HEK293 (cell line): ENCODE measurements around the gene IGF2R.

Experiments used
- ZNF184 ChIP-seq: fragments of 450-650 bp; IDR thresholded peaks from 2 replicates; pipeline ENCODE4 v1.5.1; 2018; ENCODE audit warnings: missing biosample characterization, mild to moderate bottlenecking, missing genetic modification characterization
- ZNF600 ChIP-seq: fragments of 450-650 bp; formaldehyde crosslinking; IDR thresholded peaks from 2 replicates; pipeline ENCODE4 v1.5.1; 2016; ENCODE audit warnings: missing biosample characterization, missing genetic modification characterization
- TF ChIP-seq, protein P1 (sequence below): fragments of 450-650 bp; formaldehyde crosslinking; IDR thresholded peaks from 2 replicates; pipeline ENCODE4 v1.5.1; 2016; ENCODE audit warnings: missing biosample characterization, missing genetic modification characterization
- TF ChIP-seq, protein P2 (sequence below): fragments of 450-650 bp; formaldehyde crosslinking; IDR thresholded peaks from 2 replicates; pipeline ENCODE4 v1.5.1; 2017; ENCODE audit warnings: missing biosample characterization, missing genetic modification characterization

DNA sequence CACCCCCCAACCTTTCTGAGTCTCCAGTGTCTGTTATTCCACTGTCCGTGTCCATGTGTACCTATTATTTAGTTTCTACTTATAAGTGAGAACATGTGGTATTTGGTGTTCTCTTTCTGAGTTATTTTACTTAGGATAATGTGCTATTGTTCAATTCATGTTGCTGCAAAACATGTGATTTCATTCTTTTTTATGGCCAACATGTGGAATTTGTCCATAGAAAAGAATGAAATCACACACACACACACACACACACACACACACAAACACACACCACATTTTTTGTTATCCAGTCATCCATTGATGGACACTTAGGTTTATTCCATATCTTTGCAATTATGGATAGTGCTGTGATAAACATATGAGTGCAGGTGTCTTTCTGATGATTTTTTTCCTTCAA lies 23.5 kb downstream of the IGF2R start:
- TF ChIP-seq ZNF184 (tag by site-specific recombination) (no peak), ZNF600 (tag by site-specific recombination) (no peak)
- TF ChIP-seq, protein P1, sequence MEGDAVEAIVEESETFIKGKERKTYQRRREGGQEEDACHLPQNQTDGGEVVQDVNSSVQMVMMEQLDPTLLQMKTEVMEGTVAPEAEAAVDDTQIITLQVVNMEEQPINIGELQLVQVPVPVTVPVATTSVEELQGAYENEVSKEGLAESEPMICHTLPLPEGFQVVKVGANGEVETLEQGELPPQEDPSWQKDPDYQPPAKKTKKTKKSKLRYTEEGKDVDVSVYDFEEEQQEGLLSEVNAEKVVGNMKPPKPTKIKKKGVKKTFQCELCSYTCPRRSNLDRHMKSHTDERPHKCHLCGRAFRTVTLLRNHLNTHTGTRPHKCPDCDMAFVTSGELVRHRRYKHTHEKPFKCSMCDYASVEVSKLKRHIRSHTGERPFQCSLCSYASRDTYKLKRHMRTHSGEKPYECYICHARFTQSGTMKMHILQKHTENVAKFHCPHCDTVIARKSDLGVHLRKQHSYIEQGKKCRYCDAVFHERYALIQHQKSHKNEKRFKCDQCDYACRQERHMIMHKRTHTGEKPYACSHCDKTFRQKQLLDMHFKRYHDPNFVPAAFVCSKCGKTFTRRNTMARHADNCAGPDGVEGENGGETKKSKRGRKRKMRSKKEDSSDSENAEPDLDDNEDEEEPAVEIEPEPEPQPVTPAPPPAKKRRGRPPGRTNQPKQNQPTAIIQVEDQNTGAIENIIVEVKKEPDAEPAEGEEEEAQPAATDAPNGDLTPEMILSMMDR (tag by site-specific recombination): no peak
- TF ChIP-seq, protein P2, sequence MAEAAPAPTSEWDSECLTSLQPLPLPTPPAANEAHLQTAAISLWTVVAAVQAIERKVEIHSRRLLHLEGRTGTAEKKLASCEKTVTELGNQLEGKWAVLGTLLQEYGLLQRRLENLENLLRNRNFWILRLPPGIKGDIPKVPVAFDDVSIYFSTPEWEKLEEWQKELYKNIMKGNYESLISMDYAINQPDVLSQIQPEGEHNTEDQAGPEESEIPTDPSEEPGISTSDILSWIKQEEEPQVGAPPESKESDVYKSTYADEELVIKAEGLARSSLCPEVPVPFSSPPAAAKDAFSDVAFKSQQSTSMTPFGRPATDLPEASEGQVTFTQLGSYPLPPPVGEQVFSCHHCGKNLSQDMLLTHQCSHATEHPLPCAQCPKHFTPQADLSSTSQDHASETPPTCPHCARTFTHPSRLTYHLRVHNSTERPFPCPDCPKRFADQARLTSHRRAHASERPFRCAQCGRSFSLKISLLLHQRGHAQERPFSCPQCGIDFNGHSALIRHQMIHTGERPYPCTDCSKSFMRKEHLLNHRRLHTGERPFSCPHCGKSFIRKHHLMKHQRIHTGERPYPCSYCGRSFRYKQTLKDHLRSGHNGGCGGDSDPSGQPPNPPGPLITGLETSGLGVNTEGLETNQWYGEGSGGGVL (tag by site-specific recombination): no peak
